Lower leg skin (tissue), 4 donors: ENCODE results near the gene IMPDH1. TPM values are rescaled to one million over a fixed set of nuclear protein-coding genes. Genes with fewer than 3 reads are reported as not detected.

Experiments used
- DNase-seq, 2 donors: peaks; one replicate each; pipeline ENCODE4 v3.0.0-alpha.2; 2019; ENCODE audit warnings: low spot score in 2 of 2
- H3K4me3 ChIP-seq: fragments of 200-600 bp; sonication (generic); 2 replicates; pipeline ENCODE4 v1.5.1; 2017; ENCODE audit warnings: mild to moderate bottlenecking, low read depth; ENCODE audit not compliant: poor library complexity, severe bottlenecking
- CTCF ChIP-seq, 3 donors: fragments of 450-650 bp; IDR thresholded peaks; one replicate each; pipeline ENCODE4 v1.5.1; 2016; ENCODE audit warnings: antibody characterized with exemption in 3 of 3, mild to moderate bottlenecking in 3 of 3, moderate library complexity in 2 of 3
- POLR2A ChIP-seq, 2 donors: fragments of 450-650 bp; IDR thresholded peaks; one replicate each; pipeline ENCODE4 v1.6.1; 2016 to 2017; ENCODE audit warnings: antibody characterized with exemption in 2 of 2, mild to moderate bottlenecking in 1 of 2, moderate library complexity in 1 of 2
- WGBS, 2 donors: methylation state at CpG; one replicate each; pipeline ENCODE4 v1.1.5; 2018; 5-methylcytosine and 5-hydroxymethylcytosine counted together
- intact Hi-C: fragments of 100-400 bp; cut with DNase I; formaldehyde crosslinking; loops from one replicate; pipeline ENCODE4 v1.15.0; 2023; ENCODE audit warnings: low total_unique reads
- total RNA-seq, 4 donors: library from RNA; depleted of rRNA; stranded (reverse); fragments of >200 nt; gene quantifications; one replicate each; pipeline ENCODE4 v1.1.0, GENCODE V29; 2016

IMPDH1 gene
- total RNA-seq, 4 donors from 2014 or later: 45.6 to 71.7 (median 48.7) TPM

GRCh38 chr7:128394904-128395496, 14.8 kb downstream of the IMPDH1 start:
- 91 to 93% methylated on average over 14 of the region's 16 CpGs for WGBS, 2 donors
- TF ChIP-seq POLR2A (IDR thresholded peaks at IDR 0.05) (no peak), CTCF (IDR thresholded peaks at IDR 0.05) (no peak)
- intact Hi-C loops: no loop called here
- no peak for DNase-seq
- no peak overlapping the region for H3K4me3 ChIP-seq

- no peak overlapping the region for H3K4me3 ChIP-seq
- WGBS, 2 donors: 88 to 90% methylated on average over 22 of the region's 23 CpGs
- no peak for TF ChIP-seq CTCF (IDR thresholded peaks at IDR 0.05)
- no peak for TF ChIP-seq POLR2A (IDR thresholded peaks at IDR 0.05)
- intact Hi-C loops: no loop called here
- no peak for DNase-seq
Observed at GRCh38 chr7:128393526-128394330, 16.1 kb downstream of the IMPDH1 start.

- 92 to 94% methylated on average over 18 of the region's 18 CpGs for WGBS, 2 donors
- TF ChIP-seq POLR2A (IDR thresholded peaks at IDR 0.05) (no peak), CTCF (IDR thresholded peaks at IDR 0.05) (no peak)
- intact Hi-C loops: no loop called here
Observed at GRCh38 chr7:128392446-128393327, 17.1 kb downstream of the IMPDH1 start.

GRCh38 chr7:128391805-128392204, 18.0 kb downstream of the IMPDH1 start:
- H3K4me3 ChIP-seq: no peak overlapping the region
- TF ChIP-seq CTCF (IDR thresholded peaks at IDR 0.05) (no peak), POLR2A (IDR thresholded peaks at IDR 0.05) (no peak)
- no peak for DNase-seq
- 89 to 93% methylated on average over 7 of the region's 7 CpGs for WGBS, 2 donors
- intact Hi-C loops: no loop called here

More at GRCh38 chr7:128392446-128393327, 17.1 kb downstream of the IMPDH1 start:
- H3K4me3 ChIP-seq: no peak overlapping the region
- DNase-seq: no peak

GRCh38 chr7:128390871-128391565, 18.8 kb downstream of the IMPDH1 start:
- intact Hi-C loops: no loop called here
- TF ChIP-seq POLR2A (IDR thresholded peaks at IDR 0.05): no peak
- TF ChIP-seq CTCF (IDR thresholded peaks at IDR 0.05): no peak
- H3K4me3 ChIP-seq: no peak overlapping the region
- 77 to 78% methylated on average over 3 of the region's 3 CpGs for WGBS, 2 donors
- DNase-seq: no peak
